IPS-20b (cell line): ENCODE measurements around the gene GALNT13.

Experiments used
- H3K27ac ChIP-seq: one replicate; pipeline ENCODE4 v1.5.1; 2013; ENCODE audit warnings: low read length
- H3K27me3 ChIP-seq: 2 replicates; pipeline ENCODE4 v1.6.1; 2013; ENCODE audit warnings: mild to moderate bottlenecking, low read length, inconsistent platforms; ENCODE audit not compliant: insufficient read depth
- H3K36me3 ChIP-seq: 2 replicates; pipeline ENCODE4 v1.6.1; 2013; ENCODE audit warnings: low read depth, mild to moderate bottlenecking, inconsistent platforms, low read length, moderate library complexity; ENCODE audit not compliant: insufficient read depth
- H3K4me1 ChIP-seq: 2 replicates; pipeline ENCODE4 v1.6.1; 2013; ENCODE audit warnings: mild to moderate bottlenecking, control low read depth, inconsistent platforms, low read length, moderate library complexity; ENCODE audit not compliant: insufficient read depth
- H3K4me3 ChIP-seq: 2 replicates; pipeline ENCODE4 v1.5.1; 2013; ENCODE audit warnings: mild to moderate bottlenecking, low read length, inconsistent platforms
- H3K9ac ChIP-seq: 2 replicates; pipeline ENCODE4 v1.6.1; 2013; ENCODE audit warnings: low read depth, mild to moderate bottlenecking, inconsistent platforms, low read length, moderate library complexity
- H3K9me3 ChIP-seq: 2 replicates; pipeline ENCODE4 v1.6.1; 2013; ENCODE audit warnings: mild to moderate bottlenecking, low read depth, low read length, inconsistent platforms; ENCODE audit not compliant: insufficient read depth

GALNT13 gene

GRCh38 chr2:153953761-153954160 lies 82.0 kb downstream of the GALNT13 start:
- Histone ChIP-seq H3K4me3 (no peak overlapping the region), H3K27ac (no peak overlapping the region)

GRCh38 chr2:153963256-153963655 lies 91.5 kb downstream of the GALNT13 start:
- Histone ChIP-seq H3K27me3 (no peaks in the 10 kb centered on the region), H3K4me3 (no peak overlapping the region), H3K9me3 (no peaks in the 10 kb centered on the region), H3K9ac (no peak overlapping the region), H3K4me1 (no peaks in the 10 kb centered on the region), H3K27ac (no peak overlapping the region), H3K36me3 (no peaks in the 10 kb centered on the region)

More at GRCh38 chr2:153953761-153954160, 82.0 kb downstream of the GALNT13 start:
- H3K36me3 ChIP-seq, result no peaks in the 10 kb centered on the region
- no peak overlapping the region for H3K9ac ChIP-seq
- no peaks in the 10 kb centered on the region for H3K9me3 ChIP-seq
- H3K4me1 ChIP-seq, result no peaks in the 10 kb centered on the region
- H3K27me3 ChIP-seq, result no peaks in the 10 kb centered on the region

- Histone ChIP-seq H3K36me3 (no peaks in the 10 kb centered on the region), H3K27ac (no peak overlapping the region), H3K9me3 (no peaks in the 10 kb centered on the region), H3K9ac (no peak overlapping the region), H3K4me3 (no peak overlapping the region), H3K27me3 (no peaks in the 10 kb centered on the region), H3K4me1 (no peaks in the 10 kb centered on the region)
These were observed 95.7 kb downstream of the GALNT13 start for GRCh38 chr2:153967248-153967973.

- H3K36me3 ChIP-seq, result no peaks in the 10 kb centered on the region
- H3K27ac ChIP-seq, result no peak overlapping the region
- H3K27me3 ChIP-seq, result no peaks in the 10 kb centered on the region
- no peaks in the 10 kb centered on the region for H3K9me3 ChIP-seq
- no peak overlapping the region for H3K9ac ChIP-seq
- no peaks in the 10 kb centered on the region for H3K4me1 ChIP-seq
- no peak overlapping the region for H3K4me3 ChIP-seq
These were observed 99.5 kb downstream of the GALNT13 start for GRCh38 chr2:153971250-153971649.

- no peak overlapping the region for H3K27ac ChIP-seq
- no peaks in the 10 kb centered on the region for H3K27me3 ChIP-seq
- H3K9ac ChIP-seq, result no peak overlapping the region
These were observed 100.1 kb downstream of the GALNT13 start for GRCh38 chr2:153971855-153972254.

GRCh38 chr2:153972412-153972811 lies 100.7 kb downstream of the GALNT13 start:
- Histone ChIP-seq H3K9ac (no peak overlapping the region), H3K27ac (no peak overlapping the region), H3K27me3 (no peaks in the 10 kb centered on the region), H3K4me1 (no peaks in the 10 kb centered on the region), H3K9me3 (no peaks in the 10 kb centered on the region), H3K36me3 (no peaks in the 10 kb centered on the region), H3K4me3 (no peak overlapping the region)

More at GRCh38 chr2:153971855-153972254, 100.1 kb downstream of the GALNT13 start:
- Histone ChIP-seq H3K4me1 (no peaks in the 10 kb centered on the region), H3K9me3 (no peaks in the 10 kb centered on the region), H3K4me3 (no peak overlapping the region), H3K36me3 (no peaks in the 10 kb centered on the region)

- Histone ChIP-seq H3K9me3 (no peaks in the 10 kb centered on the region), H3K4me1 (peaks cover 11% of the 10 kb centered on the region), H3K36me3 (no peaks in the 10 kb centered on the region), H3K9ac (no peak overlapping the region), H3K27ac (no peak overlapping the region), H3K4me3 (no peak overlapping the region), H3K27me3 (no peaks in the 10 kb centered on the region)
These were observed 114.9 kb downstream of the GALNT13 start for GRCh38 chr2:153986488-153987229.

- Histone ChIP-seq H3K9me3 (no peaks in the 10 kb centered on the region), H3K9ac (no peak overlapping the region), H3K36me3 (no peaks in the 10 kb centered on the region), H3K4me1 (peaks cover 8% of the 10 kb centered on the region), H3K4me3 (no peak overlapping the region), H3K27me3 (no peaks in the 10 kb centered on the region), H3K27ac (no peak overlapping the region)
These were observed 119.0 kb downstream of the GALNT13 start for GRCh38 chr2:153990771-153991170.

GRCh38 chr2:154013514-154013913 lies 141.8 kb downstream of the GALNT13 start:
- H3K27ac ChIP-seq, result no peak overlapping the region
- H3K9me3 ChIP-seq, result no peaks in the 10 kb centered on the region; the same call in 1 of the 2 replicates
- no peaks in the 10 kb centered on the region for H3K4me1 ChIP-seq
- no peak overlapping the region for H3K9ac ChIP-seq
- H3K4me3 ChIP-seq, result no peak overlapping the region
- no peaks in the 10 kb centered on the region for H3K36me3 ChIP-seq
- H3K27me3 ChIP-seq, result no peaks in the 10 kb centered on the region

GRCh38 chr2:154015233-154015632 lies 143.5 kb downstream of the GALNT13 start:
- Histone ChIP-seq H3K4me1 (no peaks in the 10 kb centered on the region), H3K4me3 (no peak overlapping the region), H3K27ac (no peak overlapping the region), H3K9ac (no peak overlapping the region), H3K36me3 (no peaks in the 10 kb centered on the region), H3K9me3 (no peaks in the 10 kb centered on the region), H3K27me3 (no peaks in the 10 kb centered on the region)

- Histone ChIP-seq H3K4me3 (no peak overlapping the region), H3K4me1 (no peaks in the 10 kb centered on the region), H3K36me3 (no peaks in the 10 kb centered on the region), H3K27ac (no peak overlapping the region), H3K27me3 (no peaks in the 10 kb centered on the region), H3K9me3 (no peaks in the 10 kb centered on the region), H3K9ac (no peak overlapping the region)
These were observed 157.8 kb downstream of the GALNT13 start for GRCh38 chr2:154029504-154029903.

- no peaks in the 10 kb centered on the region for H3K9me3 ChIP-seq
- no peak overlapping the region for H3K27ac ChIP-seq
- H3K27me3 ChIP-seq, result no peaks in the 10 kb centered on the region
- H3K4me1 ChIP-seq, result no peaks in the 10 kb centered on the region
- H3K9ac ChIP-seq, result no peak overlapping the region
- no peaks in the 10 kb centered on the region for H3K36me3 ChIP-seq
- H3K4me3 ChIP-seq, result no peak overlapping the region
These were observed 160.5 kb downstream of the GALNT13 start for GRCh38 chr2:154032220-154032619.
